Measurements from ENCODE around the gene SETBP1.

GRCh38 chr18:44823286-44823685, 142.6 kb downstream of the SETBP1 start:
- TF ChIP-seq CTCF (IDR thresholded peaks at IDR 0.05), result no peak
- no peak for TF ChIP-seq POLR2AphosphoS5 (IDR thresholded peaks at IDR 0.05)
- no peak for TF ChIP-seq POLR2A (IDR thresholded peaks at IDR 0.05)
